Activated CD4-positive, alpha-beta T cell treated with anti-CD3 and anti-CD28 coated beads, Interleukin-2, amount 50 U/mL, for 1 hour (primary cell): ENCODE data around the gene GNL3.

Experiments
- DNase-seq: peaks from one replicate; pipeline ENCODE4 v3.0.0-alpha.2; 2020

Gene GNL3

GRCh38 chr3:52690560-52690959 lies 4.7 kb downstream of the GNL3 start:
- no peak for DNase-seq

- DNase-seq = no peak
Measured at GRCh38 chr3:52693071-52693470, 7.2 kb downstream of the GNL3 start.

- DNase-seq = no peak
Measured at GRCh38 chr3:52694528-52695189, 8.8 kb downstream of the GNL3 start.

- no peak for DNase-seq
Measured at GRCh38 chr3:52695798-52696671, 10.2 kb downstream of the GNL3 start.

- DNase-seq = no peak
Measured at GRCh38 chr3:52696830-52697631, 11.2 kb downstream of the GNL3 start.

GRCh38 chr3:52697632-52697965 lies 11.8 kb downstream of the GNL3 start:
- no peak for DNase-seq

- DNase-seq = no peak
Measured at GRCh38 chr3:52703341-52703740, 17.5 kb downstream of the GNL3 start.

- peak; percentile 2 for DNase-seq
Measured at GRCh38 chr3:52704611-52705437, 19.0 kb downstream of the GNL3 start.

- no peak for DNase-seq
Measured at GRCh38 chr3:52705438-52705687, 19.5 kb downstream of the GNL3 start.

GRCh38 chr3:52705688-52706686 lies 20.2 kb downstream of the GNL3 start, which contains the start of the genes GLT8D1 and SPCS1:
Gene GLT8D1 (minus strand): TSS chr3:52705791. CDS start chr3:52700460, 5,331 bp downstream.
Gene SPCS1 (plus strand): TSS chr3:52706106. CDS start chr3:52706247, 141 bp downstream.
- peak; percentile 81 for DNase-seq

GRCh38 chr3:52707585-52707984 lies 21.8 kb downstream of the GNL3 start:
- no peak for DNase-seq

- DNase-seq = no peak
Measured at GRCh38 chr3:52710512-52710911, 24.7 kb downstream of the GNL3 start.

GRCh38 chr3:52712291-52713212 lies 26.7 kb downstream of the GNL3 start:
- DNase-seq = no peak

- DNase-seq = no peak
Measured at GRCh38 chr3:52714335-52715302, 28.8 kb downstream of the GNL3 start.

GRCh38 chr3:52715714-52716305 lies 30.0 kb downstream of the GNL3 start:
- no peak for DNase-seq

GRCh38 chr3:52719618-52720017 lies 33.8 kb downstream of the GNL3 start:
- no peak for DNase-seq

- DNase-seq = peak; percentile 8
Measured at GRCh38 chr3:52721002-52721729, 35.3 kb downstream of the GNL3 start.

GRCh38 chr3:52721730-52722008 lies 35.8 kb downstream of the GNL3 start:
- DNase-seq = no peak
